Measurements from ENCODE around the gene ARAF.

DNA sequence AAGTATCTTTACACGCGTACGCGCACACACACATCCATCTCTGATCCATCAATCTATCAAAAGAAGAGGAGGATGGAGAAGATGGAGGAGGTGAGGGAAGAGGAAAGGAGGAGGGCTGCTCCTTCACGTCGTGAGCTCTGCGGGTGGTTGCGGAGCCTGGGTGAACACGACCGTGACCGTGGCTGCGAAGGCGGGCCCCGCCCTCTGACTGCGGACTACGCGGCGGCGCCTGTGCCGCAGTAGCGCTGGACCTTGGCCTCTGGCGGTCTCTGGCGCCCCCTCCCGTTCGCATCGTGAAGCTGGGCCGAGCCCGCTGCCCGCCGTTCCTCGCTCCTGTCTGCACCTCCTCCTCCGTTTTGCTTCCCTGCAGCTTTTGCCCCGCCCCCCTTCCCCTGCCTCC lies 37.7 kb upstream of the ARAF start:
- no peak for TF ChIP-seq EZH2phosphoT487 (IDR thresholded peaks at IDR 0.05; ENCODE audit: insufficient read depth, low read depth)
- no peak for TF ChIP-seq EZH2 (IDR thresholded peaks at IDR 0.05; ENCODE audit: insufficient read depth, poor library complexity, severe bottlenecking)

All from GM23248 (cell line).